Mesendoderm (in vitro differentiated cells): ENCODE data around the gene CHMP1B.
"Not testable (repeated sequence)": the region's sequence is repeated elsewhere in the genome, so short reads cannot be mapped to it uniquely, and the experiment has no call there.

ENCODE experiments used
- DNase-seq: peaks from one replicate; pipeline ENCODE4 v3.0.0; 2013
- H2AK5ac ChIP-seq: 2 replicates; pipeline ENCODE4 v1.6.1; 2013; ENCODE audit warnings: low read length, inconsistent platforms
- H2BK120ac ChIP-seq: 2 replicates; pipeline ENCODE4 v1.6.1; 2013; ENCODE audit warnings: low read depth, mild to moderate bottlenecking, low read length, moderate library complexity, mixed read lengths
- H2BK15ac ChIP-seq: replicated peaks from 2 replicates; pipeline ENCODE4 v1.6.1; 2013; ENCODE audit warnings: low read depth, mild to moderate bottlenecking, moderate library complexity
- H2BK5ac ChIP-seq: 2 replicates; pipeline ENCODE4 v1.6.1; 2013; ENCODE audit warnings: low read length, inconsistent platforms
- H3K18ac ChIP-seq: 2 replicates; pipeline ENCODE4 v1.6.1; 2013; ENCODE audit warnings: mild to moderate bottlenecking, low read length, mixed read lengths
- H3K23ac ChIP-seq: one replicate; pipeline ENCODE4 v1.6.1; 2013; ENCODE audit warnings: low read length
- H3K27ac ChIP-seq: 2 replicates; pipeline ENCODE4 v1.5.1; 2013; ENCODE audit warnings: low read depth, mild to moderate bottlenecking, inconsistent platforms, low read length, moderate library complexity
- H3K27me3 ChIP-seq: 2 replicates; pipeline ENCODE4 v1.6.1; 2013; ENCODE audit warnings: low read length, control low read depth, mild to moderate bottlenecking, inconsistent platforms; ENCODE audit not compliant: insufficient read depth, poor library complexity
- H3K36me3 ChIP-seq: 2 replicates; pipeline ENCODE4 v1.6.1; 2013; ENCODE audit warnings: low read length, inconsistent platforms; ENCODE audit not compliant: control insufficient read depth, insufficient read depth
- H3K4ac ChIP-seq: one replicate; pipeline ENCODE4 v1.6.1; 2013; ENCODE audit warnings: low read depth, mild to moderate bottlenecking, low read length, moderate library complexity
- H3K4me1 ChIP-seq: 2 replicates; pipeline ENCODE4 v1.6.1; 2013; ENCODE audit warnings: low read depth, low read length, inconsistent platforms; ENCODE audit not compliant: control insufficient read depth
- H3K4me2 ChIP-seq: 2 replicates; pipeline ENCODE4 v1.6.1; 2013; ENCODE audit warnings: low read length
- H3K4me3 ChIP-seq: 2 replicates; pipeline ENCODE4 v1.5.1; 2013; ENCODE audit warnings: mild to moderate bottlenecking, low read length
- H3K56ac ChIP-seq: one replicate; pipeline ENCODE4 v1.6.1; 2013; ENCODE audit warnings: low read length
- H3K79me1 ChIP-seq: 2 replicates; pipeline ENCODE4 v1.6.1; 2013; ENCODE audit warnings: low read length, inconsistent platforms
- H3K79me2 ChIP-seq: 2 replicates; pipeline ENCODE4 v1.6.1; 2013; ENCODE audit warnings: mild to moderate bottlenecking, low read length; ENCODE audit not compliant: control insufficient read depth, insufficient read depth
- H3K9ac ChIP-seq: 2 replicates; pipeline ENCODE4 v1.6.1; 2013; ENCODE audit warnings: low read length, inconsistent platforms
- H4K5ac ChIP-seq: one replicate; pipeline ENCODE4 v1.6.1; 2013; ENCODE audit warnings: low read length
- H4K8ac ChIP-seq: one replicate; pipeline ENCODE4 v1.6.1; 2013; ENCODE audit warnings: low read depth, mild to moderate bottlenecking, control low read depth, low read length, moderate library complexity
- WGBS: extraction: QIAGEN DNeasy Blood & Tissue Kit; methylation state at CpG from one replicate; pipeline ENCODE4 v1.1.7; 2013; ENCODE audit warnings: low lambda C conversion rate, missing lambda C conversion rate; ENCODE audit not compliant: insufficient coverage; ENCODE audit errors: extremely low coverage; 5-methylcytosine and 5-hydroxymethylcytosine counted together

CHMP1B gene

DNA sequence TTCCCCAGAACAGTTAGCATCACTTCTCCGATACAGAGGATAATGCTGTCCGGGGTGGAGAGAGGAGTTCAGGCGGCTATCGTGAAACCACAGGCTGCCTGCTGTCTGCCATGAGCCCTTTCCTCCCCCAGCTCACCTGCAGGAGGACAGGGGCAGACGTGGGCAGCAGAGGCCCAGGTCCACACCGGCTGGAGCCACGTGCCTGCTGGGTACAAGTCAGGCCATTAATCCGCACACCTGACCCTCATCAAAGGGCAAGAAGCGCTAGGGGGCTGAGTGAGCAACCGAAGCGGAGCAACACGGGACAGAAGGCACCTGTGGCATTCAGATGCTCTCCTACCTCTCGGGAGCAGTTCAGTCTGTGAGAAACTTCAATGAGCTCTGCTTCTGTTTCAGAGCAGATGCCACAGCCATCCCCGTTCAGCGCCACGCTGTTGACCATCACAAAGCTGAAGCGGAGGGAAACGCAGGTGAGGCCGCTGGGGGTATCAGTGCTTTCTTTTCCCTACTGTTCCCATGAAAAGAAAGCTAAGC is 35.4 kb downstream of the CHMP1B start:
- no peaks in the 10 kb centered on the region for H3K36me3 ChIP-seq
- no CpG with 5 or more reads among the region's 19 CpGs for WGBS

DNA sequence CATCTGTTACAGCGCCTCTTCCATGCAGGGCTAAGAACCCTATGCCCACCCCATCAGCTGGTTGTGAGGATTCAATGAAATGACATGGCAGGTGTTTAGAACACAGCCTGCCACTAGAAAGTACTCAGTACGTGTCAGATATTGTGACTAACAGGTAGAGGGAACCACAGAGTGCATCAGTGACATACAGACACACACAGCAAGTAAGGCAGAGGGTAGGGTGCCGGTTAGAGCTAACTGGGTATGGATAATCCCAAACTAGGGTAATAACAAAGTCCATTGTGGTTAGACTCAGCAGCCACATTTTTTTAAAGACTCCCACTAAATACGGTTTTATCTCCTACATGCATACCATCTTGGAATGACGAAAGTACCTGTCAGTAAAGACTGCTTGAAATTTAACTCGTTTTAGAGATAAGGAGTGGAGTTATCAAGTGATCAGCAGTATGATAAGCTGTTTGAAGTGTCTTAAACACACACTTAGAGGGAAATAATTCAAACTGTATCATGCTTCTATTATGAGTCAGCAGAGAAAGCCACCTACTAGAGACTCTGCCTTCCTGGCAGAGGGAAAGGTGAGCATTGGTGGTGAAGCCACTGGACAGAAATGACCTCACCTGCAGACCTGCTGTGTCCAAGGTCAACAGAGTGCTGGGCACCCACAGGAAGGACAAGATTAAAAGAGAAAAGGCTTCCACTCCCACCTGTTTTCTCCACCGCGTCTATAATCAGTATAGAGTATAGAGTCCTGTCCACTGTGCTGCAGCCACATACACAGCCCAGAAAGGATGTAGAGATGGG is 36.3 kb downstream of the CHMP1B start:
- no peaks in the 10 kb centered on the region for H3K79me1 ChIP-seq
- H2BK15ac ChIP-seq: no peak overlapping the region
- H2BK5ac ChIP-seq: no peak overlapping the region
- H3K4me3 ChIP-seq: no peak overlapping the region
- no peak overlapping the region for H3K4ac ChIP-seq
- WGBS: no CpG with 5 or more reads among the region's 8 CpGs
- H4K8ac ChIP-seq: no peak overlapping the region
- no peaks in the 10 kb centered on the region for H3K27me3 ChIP-seq
- no peak overlapping the region for H3K18ac ChIP-seq
- no peak overlapping the region for H3K27ac ChIP-seq
- H2AK5ac ChIP-seq: no peak overlapping the region
- H3K23ac ChIP-seq: no peak overlapping the region
- no peak overlapping the region for H3K9ac ChIP-seq
- DNase-seq: no peak
- no peak overlapping the region for H2BK120ac ChIP-seq
- H3K4me2 ChIP-seq: no peak overlapping the region
- no peaks in the 10 kb centered on the region for H3K4me1 ChIP-seq
- no peak overlapping the region for H4K5ac ChIP-seq
- H3K79me2 ChIP-seq: no peaks in the 10 kb centered on the region
- no peak overlapping the region for H3K56ac ChIP-seq
- H3K36me3 ChIP-seq: no peaks in the 10 kb centered on the region

More for the DNA sequence above, 35.4 kb downstream of the CHMP1B start:
- no peak overlapping the region for H3K9ac ChIP-seq
- DNase-seq: no peak
- H3K27me3 ChIP-seq: no peaks in the 10 kb centered on the region
- H3K4me3 ChIP-seq: no peak overlapping the region
- H3K56ac ChIP-seq: no peak overlapping the region
- H2BK120ac ChIP-seq: no peak overlapping the region
- no peaks in the 10 kb centered on the region for H3K79me1 ChIP-seq
- H3K27ac ChIP-seq: no peak overlapping the region
- H2AK5ac ChIP-seq: no peak overlapping the region
- H4K8ac ChIP-seq: no peak overlapping the region
- H3K79me2 ChIP-seq: no peaks in the 10 kb centered on the region
- no peak overlapping the region for H3K4me2 ChIP-seq
- no peak overlapping the region for H2BK15ac ChIP-seq
- H3K18ac ChIP-seq: no peak overlapping the region
- no peak overlapping the region for H3K23ac ChIP-seq
- no peaks in the 10 kb centered on the region for H3K4me1 ChIP-seq
- H4K5ac ChIP-seq: no peak overlapping the region
- H2BK5ac ChIP-seq: no peak overlapping the region
- H3K4ac ChIP-seq: no peak overlapping the region

DNA sequence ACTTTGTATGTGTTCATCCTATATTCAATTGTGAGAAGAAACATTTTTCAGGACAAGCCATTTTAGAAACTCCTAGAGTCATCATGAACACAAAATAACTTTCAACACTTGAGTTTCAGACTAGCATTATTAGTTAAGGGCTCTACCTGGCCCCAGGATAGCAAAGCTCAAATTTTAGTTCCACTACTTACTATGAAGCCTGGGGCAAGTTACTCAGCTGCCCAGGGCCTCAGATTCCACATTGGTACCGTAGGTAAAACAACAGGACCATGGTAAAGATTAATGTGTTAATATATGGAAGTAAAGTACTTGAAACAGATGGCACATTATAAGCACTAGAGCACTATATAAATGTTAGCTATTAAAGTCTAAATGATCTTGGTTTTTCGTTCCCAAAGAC is 37.5 kb downstream of the CHMP1B start:
- Histone ChIP-seq H2BK120ac (no peak overlapping the region), H2BK5ac (no peak overlapping the region), H4K5ac (no peak overlapping the region), H3K4me2 (no peak overlapping the region), H3K4me1 (no peaks in the 10 kb centered on the region), H3K79me1 (no peaks in the 10 kb centered on the region), H3K36me3 (no peaks in the 10 kb centered on the region), H3K4me3 (no peak overlapping the region), H3K56ac (no peak overlapping the region), H2AK5ac (no peak overlapping the region), H2BK15ac (no peak overlapping the region), H3K9ac (no peak overlapping the region), H3K4ac (no peak overlapping the region), H4K8ac (no peak overlapping the region), H3K27me3 (no peaks in the 10 kb centered on the region), H3K18ac (no peak overlapping the region), H3K23ac (no peak overlapping the region), H3K79me2 (no peaks in the 10 kb centered on the region), H3K27ac (no peak overlapping the region)
- DNase-seq: no peak
- no CpG with 5 or more reads among the region's 2 CpGs for WGBS

DNA sequence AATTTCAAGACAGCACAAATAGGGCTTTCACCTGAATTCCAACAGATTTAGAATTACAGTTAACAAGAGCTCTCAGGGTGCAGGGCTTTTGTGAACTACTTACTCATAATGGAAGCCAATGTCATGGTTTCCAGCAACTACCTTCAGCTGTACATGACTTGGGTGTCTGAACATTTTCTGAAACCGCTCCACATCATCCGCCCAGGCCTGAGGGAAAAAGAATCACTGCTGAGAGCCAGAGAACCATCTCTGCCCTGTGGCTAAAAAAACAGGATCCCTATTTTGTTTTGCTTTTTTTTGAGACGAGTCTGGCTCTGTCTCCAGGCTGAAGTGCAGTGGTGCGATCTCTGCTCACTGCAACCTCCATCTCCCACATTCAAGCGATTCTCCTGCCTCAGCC is 38.1 kb downstream of the CHMP1B start:
- H3K56ac ChIP-seq: no peak overlapping the region
- H2AK5ac ChIP-seq: no peak overlapping the region
- H3K79me2 ChIP-seq: no peaks in the 10 kb centered on the region
- no peaks in the 10 kb centered on the region for H3K79me1 ChIP-seq
- H3K27ac ChIP-seq: no peak overlapping the region
- no peak overlapping the region for H3K4me2 ChIP-seq
- no peak for DNase-seq
- H3K23ac ChIP-seq: no peak overlapping the region
- H2BK5ac ChIP-seq: no peak overlapping the region
- no peak overlapping the region for H3K4ac ChIP-seq
- H3K4me3 ChIP-seq: no peak overlapping the region
- no peak overlapping the region for H2BK120ac ChIP-seq
- H3K4me1 ChIP-seq: no peaks in the 10 kb centered on the region
- no peak overlapping the region for H3K18ac ChIP-seq
- no peak overlapping the region for H4K5ac ChIP-seq
- no peak overlapping the region for H3K9ac ChIP-seq
- H3K36me3 ChIP-seq: no peaks in the 10 kb centered on the region
- no peaks in the 10 kb centered on the region for H3K27me3 ChIP-seq
- no peak overlapping the region for H2BK15ac ChIP-seq
- H4K8ac ChIP-seq: no peak overlapping the region
- WGBS: no CpG with 5 or more reads among the region's 5 CpGs

DNA sequence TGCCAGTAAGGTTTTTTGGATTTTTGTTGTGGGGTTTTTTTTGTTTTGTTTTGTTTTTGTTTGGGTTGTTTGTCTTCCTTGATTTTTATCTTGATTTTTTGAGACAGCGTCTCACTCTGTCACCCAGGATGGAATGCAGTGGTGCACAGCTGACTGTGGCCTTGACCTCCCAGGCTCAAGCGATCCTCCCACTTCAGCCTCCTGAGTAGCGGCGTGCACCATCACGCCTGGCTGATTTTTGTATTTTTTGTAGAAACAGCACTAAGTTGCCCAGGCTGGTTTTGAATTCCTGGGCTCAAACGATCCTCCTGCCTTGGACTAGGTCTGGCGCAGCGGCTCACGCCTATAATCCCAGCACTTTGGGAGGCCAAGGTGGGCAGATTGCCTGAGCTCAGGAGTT is 40.5 kb downstream of the CHMP1B start:
- Histone ChIP-seq H3K79me1 (no peaks in the 10 kb centered on the region), H2BK5ac (no peak overlapping the region), H3K4ac (no peak overlapping the region), H3K9ac (no peak overlapping the region), H3K4me3 (no peak overlapping the region), H3K23ac (no peak overlapping the region), H3K4me1 (no peaks in the 10 kb centered on the region), H3K4me2 (no peak overlapping the region), H4K8ac (no peak overlapping the region), H3K27me3 (no peaks in the 10 kb centered on the region), H2AK5ac (no peak overlapping the region), H4K5ac (no peak overlapping the region), H2BK120ac (no peak overlapping the region), H3K18ac (no peak overlapping the region), H3K56ac (no peak overlapping the region), H3K36me3 (no peaks in the 10 kb centered on the region), H2BK15ac (no peak overlapping the region), H3K79me2 (no peaks in the 10 kb centered on the region), H3K27ac (peak overlapping the region; percentile 28)
- DNase-seq: no peak
- no CpG with 5 or more reads among the region's 9 CpGs for WGBS

DNA sequence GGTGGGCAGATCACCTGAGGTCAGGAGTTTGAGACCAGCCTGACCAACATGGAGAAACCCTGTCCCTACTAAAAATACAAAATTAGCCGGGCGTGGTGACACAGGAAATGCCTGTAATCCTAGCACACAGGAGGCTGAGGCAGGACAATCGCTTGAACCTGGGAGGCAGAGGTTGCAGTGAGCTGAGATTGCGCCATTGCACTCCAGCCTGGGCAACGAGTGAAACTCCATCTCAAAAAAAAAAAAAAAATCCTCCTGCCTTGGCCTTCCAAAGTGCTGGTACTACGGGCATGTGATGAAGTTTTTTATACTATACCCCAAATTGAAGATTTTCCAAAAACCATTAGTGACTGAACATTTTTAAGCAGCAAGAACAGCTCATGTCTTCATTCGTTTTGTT is 41.2 kb downstream of the CHMP1B start:
- WGBS: no CpG with 5 or more reads among the region's 7 CpGs

More for the DNA sequence above, 41.2 kb downstream of the CHMP1B start:
- H3K23ac ChIP-seq, H3K56ac ChIP-seq, H2BK120ac ChIP-seq, H3K4me2 ChIP-seq, H3K9ac ChIP-seq, H2AK5ac ChIP-seq, H3K4me1 ChIP-seq, H3K18ac ChIP-seq, H3K79me2 ChIP-seq, H3K4ac ChIP-seq, H3K27me3 ChIP-seq, H4K5ac ChIP-seq, H3K79me1 ChIP-seq, H2BK15ac ChIP-seq, H4K8ac ChIP-seq, H3K27ac ChIP-seq, H3K36me3 ChIP-seq, H3K4me3 ChIP-seq, H2BK5ac ChIP-seq, DNase-seq: not testable (repeated sequence)
